HG03442 (cell line): ENCODE data around the gene EPHA4.

Experiments
- ATAC-seq: cut with Tn5 transposase; IDR thresholded peaks from one replicate; pipeline ENCODE4 v1.9.1; 2021; ENCODE audit warnings: mild to moderate bottlenecking, moderate library complexity; ENCODE audit not compliant: unreplicated experiment

The EPHA4 gene

GRCh38 chr2:221546505-221547225 lies 25.4 kb downstream of the EPHA4 start:
- ATAC-seq = no peak

DNA sequence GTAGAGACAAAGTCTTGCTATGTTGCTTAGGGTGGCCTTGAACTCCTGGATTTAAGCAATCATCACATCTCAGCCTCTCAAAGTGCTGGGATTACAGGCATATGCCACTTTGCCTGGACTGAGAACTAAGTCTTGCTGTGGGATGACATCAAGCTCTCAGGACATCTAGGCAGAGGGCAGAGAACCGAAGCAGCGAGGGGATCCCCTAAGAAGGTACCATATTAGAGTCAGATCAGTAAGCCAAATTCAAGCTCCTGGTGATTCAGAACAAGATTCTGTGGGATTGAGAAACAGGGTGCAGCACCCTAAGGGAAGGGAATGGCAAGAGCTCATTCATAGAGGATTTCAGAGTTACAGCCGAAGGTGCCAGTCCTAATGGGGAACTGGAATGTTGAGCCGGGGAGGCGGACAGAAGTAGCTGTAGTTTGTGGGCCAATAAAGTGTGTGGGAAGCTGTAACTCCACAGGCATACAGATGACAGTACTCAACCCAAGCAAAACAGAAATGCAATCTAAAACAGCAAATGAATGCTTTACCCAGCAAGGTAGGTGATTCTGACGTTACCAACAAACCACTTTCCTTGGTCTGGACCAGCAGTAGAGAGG lies 30.9 kb downstream of the EPHA4 start:
- no peak for ATAC-seq

- no peak for ATAC-seq
Measured at GRCh38 chr2:221539246-221539645, 32.9 kb downstream of the EPHA4 start.

DNA sequence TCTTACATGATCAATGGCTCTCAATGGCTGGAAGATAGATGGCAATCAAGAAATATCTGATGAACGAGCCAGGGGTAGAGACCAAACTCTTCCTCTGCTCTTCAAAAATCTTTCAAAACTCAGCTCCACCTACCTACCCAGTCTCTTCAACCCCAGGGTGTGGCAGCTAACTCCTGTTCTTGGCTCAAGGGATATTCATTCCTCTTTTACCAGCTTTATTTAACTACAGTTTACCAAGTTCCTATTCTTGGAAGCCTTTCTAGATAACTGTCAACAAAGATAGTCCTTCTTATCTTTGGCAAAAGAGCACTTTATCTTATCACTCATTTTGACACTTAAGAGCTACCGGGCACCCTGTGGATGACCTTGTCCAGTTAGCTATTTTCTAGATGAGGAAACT lies 36.3 kb downstream of the EPHA4 start:
- ATAC-seq = no peak

GRCh38 chr2:221533299-221533698 lies 38.8 kb downstream of the EPHA4 start:
- ATAC-seq = no peak

- ATAC-seq = no peak
Measured at GRCh38 chr2:221532641-221533040, 39.5 kb downstream of the EPHA4 start.

DNA sequence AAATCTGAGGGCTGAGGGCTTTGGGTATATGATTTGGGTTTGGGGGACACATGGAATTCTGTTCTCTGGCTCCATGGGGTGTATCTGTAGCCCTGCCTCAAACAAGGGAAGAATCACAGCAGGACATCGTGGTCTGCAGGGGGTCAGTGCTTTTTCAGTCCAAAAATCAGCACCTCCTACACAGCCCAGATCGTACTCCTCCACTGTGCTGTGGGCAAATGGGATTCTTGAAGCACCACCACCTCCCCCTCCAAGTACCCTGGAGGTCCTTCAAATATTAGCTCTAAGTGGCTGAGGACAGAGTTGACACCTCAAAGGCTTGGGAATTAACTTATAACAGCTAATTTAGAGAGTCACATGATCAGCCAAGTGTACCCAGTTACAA lies 41.5 kb downstream of the EPHA4 start:
- ATAC-seq = no peak

DNA sequence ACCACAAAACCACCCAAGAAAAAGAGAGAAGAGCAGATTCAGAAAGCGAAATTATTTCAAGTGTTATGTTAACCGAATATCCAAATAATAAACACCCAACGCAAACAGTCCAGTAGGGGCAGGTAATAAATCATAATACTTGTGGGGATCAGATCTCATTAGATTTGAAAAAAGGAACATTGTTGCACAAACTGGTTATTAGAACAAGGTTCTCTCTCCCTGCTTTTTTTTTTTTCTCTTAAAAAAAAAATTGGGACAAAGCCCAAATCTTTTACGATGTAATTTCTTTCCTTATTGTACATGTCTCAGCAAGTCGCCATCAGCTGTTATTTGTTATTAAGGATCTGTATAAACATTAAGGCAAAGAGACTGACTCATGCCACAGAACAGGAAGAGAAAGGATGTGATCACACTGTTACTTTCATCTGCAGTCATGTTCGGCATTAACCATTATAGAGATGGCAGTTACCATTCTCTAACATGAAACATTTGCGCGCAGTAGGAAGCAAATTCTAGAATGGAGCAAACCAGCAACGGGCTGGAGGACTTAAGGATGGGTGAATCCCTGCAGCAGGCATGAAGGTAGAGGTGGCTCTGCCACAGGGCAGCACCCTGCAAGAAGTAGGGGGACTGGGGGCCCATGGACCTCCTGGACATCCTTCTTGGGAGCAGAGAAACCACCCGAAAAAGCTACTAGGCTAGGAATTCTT lies 42.0 kb downstream of the EPHA4 start:
- no peak for ATAC-seq

DNA sequence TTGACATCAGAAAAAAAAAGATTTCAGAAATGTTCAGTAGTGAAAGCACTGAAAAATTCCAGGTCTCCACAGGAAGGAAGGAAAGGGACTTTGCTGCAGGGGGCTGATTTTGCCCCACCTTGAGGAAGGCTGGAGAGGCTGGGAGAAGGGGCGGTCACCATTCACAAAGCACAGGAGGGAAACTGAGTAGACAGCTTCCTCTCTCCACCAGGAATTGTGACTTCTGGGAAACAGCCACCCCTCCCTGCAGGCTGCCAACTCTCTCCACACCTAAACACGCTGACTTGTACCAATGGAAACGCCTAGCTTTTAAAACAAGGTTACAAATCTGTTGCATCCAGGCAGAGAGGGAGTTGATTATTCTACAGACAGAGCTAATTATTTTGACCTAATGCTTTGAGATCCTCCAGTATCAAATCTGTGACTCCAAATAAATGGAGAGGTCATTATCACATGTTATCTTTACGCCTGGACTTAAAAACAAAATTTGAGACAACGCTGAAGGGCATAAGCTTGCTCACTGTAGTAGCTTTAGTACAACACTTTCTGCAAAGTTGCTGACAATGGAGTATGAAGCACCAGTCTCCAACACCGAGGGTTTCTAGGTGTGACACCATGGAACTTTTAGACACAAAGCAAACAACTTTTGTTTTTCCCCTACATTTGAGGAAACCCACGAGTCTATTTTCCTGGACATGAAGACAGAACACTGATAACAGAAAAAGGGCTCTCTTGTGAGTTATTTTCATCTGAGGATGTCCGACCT lies 42.7 kb downstream of the EPHA4 start:
- ATAC-seq = no peak

- no peak for ATAC-seq
Measured at GRCh38 chr2:221527776-221528309, 44.3 kb downstream of the EPHA4 start.

GRCh38 chr2:221524158-221524557 lies 47.9 kb downstream of the EPHA4 start:
- ATAC-seq = no peak

- no peak for ATAC-seq
Measured at GRCh38 chr2:221521233-221521845, 50.8 kb downstream of the EPHA4 start.

- no peak for ATAC-seq
Measured at GRCh38 chr2:221518935-221519625, 53.0 kb downstream of the EPHA4 start.

GRCh38 chr2:221518201-221518934 lies 53.7 kb downstream of the EPHA4 start:
- ATAC-seq = peak; percentile 40

GRCh38 chr2:221517696-221518151 lies 54.4 kb downstream of the EPHA4 start:
- ATAC-seq = peak; percentile 94

- ATAC-seq = no peak
Measured at GRCh38 chr2:221517146-221517695, 54.9 kb downstream of the EPHA4 start.

DNA sequence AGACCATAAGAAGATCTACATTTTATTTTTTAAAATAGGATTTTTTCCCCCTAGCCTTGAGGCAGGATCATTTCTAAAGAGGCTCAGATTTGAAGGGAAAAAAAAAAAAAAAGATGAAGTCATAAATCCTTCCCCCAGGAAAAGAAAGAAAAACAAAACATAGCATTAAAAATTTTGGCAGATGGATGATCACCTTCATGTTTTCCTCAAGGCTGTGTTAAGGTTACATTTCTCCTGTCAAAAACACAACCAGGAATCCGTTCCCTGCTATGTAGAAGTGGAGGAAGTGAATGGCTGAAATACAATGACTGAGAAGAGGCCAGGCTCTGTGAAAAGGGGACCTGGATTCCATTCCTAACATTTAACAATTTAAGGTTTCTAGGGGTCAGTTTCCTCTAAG lies 56.2 kb downstream of the EPHA4 start:
- no peak for ATAC-seq

DNA sequence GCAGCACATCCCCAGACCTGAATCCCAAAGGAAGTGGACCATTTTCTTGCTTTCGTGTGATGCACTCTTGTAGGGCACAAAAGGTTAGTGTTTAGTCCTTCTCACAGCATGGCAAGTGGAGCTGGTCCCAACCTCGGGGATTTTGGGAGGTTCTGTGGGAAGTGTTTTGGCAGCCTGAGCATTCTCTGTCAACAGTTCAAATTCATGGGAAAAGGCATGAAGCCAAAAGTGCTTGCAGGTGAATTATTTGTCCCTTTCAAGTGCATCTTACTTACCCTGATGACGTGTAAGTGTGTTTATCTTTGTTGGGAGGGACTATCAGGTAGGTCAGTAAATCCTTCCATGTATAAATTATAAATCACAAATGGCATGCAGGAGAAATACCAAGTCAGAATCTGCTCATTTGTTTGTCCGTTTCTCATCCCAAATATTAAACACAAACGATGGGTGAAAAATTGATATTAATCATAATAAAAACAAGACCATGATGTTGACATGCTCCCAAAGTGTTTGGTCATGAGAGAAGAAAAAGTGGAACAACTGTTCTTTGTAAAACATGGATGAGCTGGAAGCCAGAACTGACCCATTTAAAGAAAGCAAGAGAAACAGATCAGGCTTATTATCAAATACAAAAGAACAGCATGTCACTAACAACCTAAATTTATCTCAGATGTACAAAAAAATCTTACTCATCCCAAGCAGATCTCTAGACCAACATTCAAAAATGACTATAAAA lies 57.6 kb downstream of the EPHA4 start:
- no peak for ATAC-seq
